IPS-18a (cell line): ENCODE results near the gene TIAM1.

Experiments
- H3K27ac ChIP-seq: one replicate; pipeline ENCODE4 v1.5.1; 2013; ENCODE audit warnings: low read length
- H3K27me3 ChIP-seq: one replicate; pipeline ENCODE4 v1.6.1; 2013; ENCODE audit warnings: mild to moderate bottlenecking, low read length; ENCODE audit not compliant: control insufficient read depth, insufficient read depth
- H3K36me3 ChIP-seq: one replicate; pipeline ENCODE4 v1.6.1; 2013; ENCODE audit warnings: low read depth, low read length; ENCODE audit not compliant: control insufficient read depth
- H3K4me1 ChIP-seq: one replicate; pipeline ENCODE4 v1.6.1; 2013; ENCODE audit warnings: low read depth, low read length; ENCODE audit not compliant: control insufficient read depth
- H3K4me3 ChIP-seq: one replicate; pipeline ENCODE4 v1.5.1; 2013; ENCODE audit warnings: low read length
- H3K9ac ChIP-seq: one replicate; pipeline ENCODE4 v1.6.1; 2013; ENCODE audit warnings: mild to moderate bottlenecking, low read length, moderate library complexity
- H3K9me3 ChIP-seq: one replicate; pipeline ENCODE4 v1.6.1; 2013; ENCODE audit warnings: low read depth, low read length; ENCODE audit not compliant: control insufficient read depth

The TIAM1 gene

DNA sequence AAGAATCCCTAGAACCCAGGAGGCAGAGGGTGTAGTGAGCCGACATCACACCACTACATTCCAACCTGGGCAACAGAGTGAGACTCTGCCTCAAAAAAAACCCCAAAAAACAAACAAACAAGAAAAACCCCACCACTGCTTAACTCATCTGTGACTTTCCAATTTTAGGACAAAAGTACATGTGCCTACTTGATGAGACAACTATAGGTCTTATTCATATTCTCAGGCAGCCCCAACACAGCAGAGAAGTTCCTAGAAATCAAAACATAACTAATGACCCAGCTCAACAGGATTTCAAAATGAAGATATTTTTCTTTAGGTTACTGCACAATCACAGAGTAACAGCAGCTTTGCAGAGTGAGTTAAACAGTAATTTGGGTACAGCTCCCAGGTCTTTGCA is 26.4 kb downstream of the TIAM1 start:
- Histone ChIP-seq H3K9ac (no peak overlapping the region), H3K9me3 (no peaks in the 10 kb centered on the region), H3K27me3 (no peaks in the 10 kb centered on the region), H3K4me3 (no peak overlapping the region), H3K4me1 (no peaks in the 10 kb centered on the region), H3K36me3 (no peaks in the 10 kb centered on the region), H3K27ac (no peak overlapping the region)

DNA sequence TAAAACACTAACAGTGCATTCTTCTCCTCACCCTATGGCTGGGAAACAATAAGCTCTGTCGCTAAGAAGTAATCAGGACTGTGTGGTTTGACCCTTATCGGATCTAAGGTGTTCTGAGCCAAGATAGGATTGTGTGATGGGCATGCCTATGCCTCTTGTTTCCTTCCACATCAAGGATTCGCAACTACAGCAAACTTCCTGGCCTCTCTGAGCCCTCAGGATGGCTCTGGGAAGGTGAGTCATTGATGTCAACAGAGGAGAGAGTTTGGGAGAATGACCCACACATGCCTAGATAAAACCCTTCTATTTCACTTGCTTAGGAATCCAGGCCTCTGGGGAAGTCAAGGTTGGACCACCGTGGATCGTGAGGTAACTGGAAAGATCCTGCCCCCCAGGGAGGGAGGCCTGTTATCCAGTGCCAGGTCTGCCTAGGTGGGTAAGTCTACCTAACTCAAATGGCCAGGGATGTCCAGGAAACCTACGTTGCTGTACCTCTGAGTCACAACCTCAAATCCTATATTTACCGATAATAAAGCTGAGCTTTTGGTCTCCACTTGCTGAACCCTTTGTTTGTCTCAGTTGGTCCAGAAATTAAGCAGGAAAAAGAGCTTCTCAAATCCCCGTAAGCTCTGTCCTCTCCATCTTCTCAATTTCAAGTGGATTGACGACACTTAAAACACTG is 27.4 kb downstream of the TIAM1 start:
- Histone ChIP-seq H3K9ac (no peak overlapping the region), H3K4me1 (no peaks in the 10 kb centered on the region), H3K27ac (no peak overlapping the region), H3K4me3 (no peak overlapping the region), H3K27me3 (no peaks in the 10 kb centered on the region), H3K9me3 (no peaks in the 10 kb centered on the region), H3K36me3 (no peaks in the 10 kb centered on the region)

DNA sequence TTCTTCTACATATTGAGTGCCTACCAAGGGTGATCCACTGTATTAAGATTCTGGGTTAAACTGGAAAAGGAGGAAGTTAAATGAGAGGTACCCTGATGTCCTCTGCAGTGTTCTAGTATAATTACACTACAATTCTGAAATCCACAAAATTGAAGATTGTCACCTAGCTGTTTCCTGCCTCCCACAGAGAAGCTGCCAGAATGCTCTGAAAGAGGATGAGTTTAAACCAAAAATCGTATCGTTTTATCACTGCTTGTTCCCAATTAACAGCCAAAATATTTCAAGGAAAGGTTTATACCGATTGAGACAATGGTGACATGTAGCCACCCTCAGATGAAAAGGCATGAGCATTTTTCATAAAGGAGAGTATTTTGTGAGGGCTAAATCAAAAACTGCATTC is 28.0 kb downstream of the TIAM1 start:
- Histone ChIP-seq H3K27me3 (no peaks in the 10 kb centered on the region), H3K4me1 (peaks cover 4% of the 10 kb centered on the region), H3K9me3 (no peaks in the 10 kb centered on the region), H3K9ac (no peak overlapping the region), H3K36me3 (no peaks in the 10 kb centered on the region), H3K27ac (no peak overlapping the region), H3K4me3 (no peak overlapping the region)

DNA sequence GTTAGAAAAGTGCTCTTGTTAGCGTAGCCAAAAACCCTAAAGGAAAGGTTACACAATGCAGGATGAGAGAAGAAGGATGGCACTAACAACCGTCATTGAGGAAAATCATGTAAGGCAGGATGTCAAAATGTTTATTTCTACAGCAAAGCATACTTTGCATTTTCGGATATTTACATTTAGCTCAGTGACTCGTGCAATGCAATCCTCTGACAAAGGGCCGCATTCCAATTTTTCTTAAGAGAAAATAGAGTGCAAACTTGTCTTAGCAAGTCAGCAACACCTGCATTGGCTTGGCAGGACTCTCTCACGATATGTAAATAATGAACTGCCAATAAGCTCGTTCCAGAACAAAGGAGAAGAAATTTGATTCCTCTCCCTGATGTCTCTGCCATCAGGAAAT is 33.3 kb downstream of the TIAM1 start:
- no peak overlapping the region for H3K27ac ChIP-seq
- H3K9ac ChIP-seq, result no peak overlapping the region

DNA sequence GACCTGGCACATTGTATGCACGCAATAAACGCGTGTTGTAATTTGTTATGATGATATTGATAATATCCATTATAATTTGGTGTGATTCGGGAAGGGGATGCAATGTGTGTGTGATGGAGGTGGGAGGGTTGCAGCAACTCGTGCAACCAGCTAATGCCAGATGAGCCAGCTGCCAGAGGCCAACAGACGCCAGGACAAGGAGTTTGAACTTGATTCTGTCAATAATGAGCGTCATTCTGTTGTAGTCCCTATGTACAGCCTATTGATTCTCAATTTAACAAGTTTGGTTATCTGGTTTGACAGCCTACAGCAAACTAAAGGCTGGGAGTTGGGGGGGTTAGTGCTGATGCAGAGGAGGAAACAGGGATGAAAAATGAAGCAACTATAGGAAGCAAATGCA is 35.5 kb downstream of the TIAM1 start:
- Histone ChIP-seq H3K4me1 (peaks cover 16% of the 10 kb centered on the region), H3K9me3 (no peaks in the 10 kb centered on the region), H3K9ac (no peak overlapping the region), H3K36me3 (no peaks in the 10 kb centered on the region), H3K4me3 (no peak overlapping the region), H3K27ac (no peak overlapping the region), H3K27me3 (no peaks in the 10 kb centered on the region)

More for the DNA sequence above, 33.3 kb downstream of the TIAM1 start:
- H3K27me3 ChIP-seq, result no peaks in the 10 kb centered on the region
- H3K4me3 ChIP-seq, result no peak overlapping the region
- H3K36me3 ChIP-seq, result no peaks in the 10 kb centered on the region
- no peaks in the 10 kb centered on the region for H3K9me3 ChIP-seq
- H3K4me1 ChIP-seq, result peaks cover 16% of the 10 kb centered on the region

DNA sequence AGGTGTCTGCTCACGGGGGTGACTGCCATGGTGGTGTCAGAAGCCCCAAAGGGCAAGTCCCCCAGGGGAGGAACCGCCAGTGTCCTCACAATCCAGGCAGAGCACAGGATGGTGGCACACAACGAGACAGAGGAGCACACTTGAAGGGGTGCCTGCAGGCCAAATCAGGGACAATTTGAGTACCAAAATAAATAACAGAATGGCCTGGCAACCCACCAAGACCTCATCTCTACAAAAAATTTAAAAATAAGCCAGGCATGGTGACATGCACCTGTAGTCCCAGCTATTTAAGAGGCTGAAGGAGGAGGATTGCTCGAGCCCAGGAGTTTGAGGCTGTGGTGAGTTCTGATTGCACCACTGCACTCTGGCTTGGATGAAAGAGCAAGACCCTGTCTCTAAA is 38.2 kb downstream of the TIAM1 start:
- Histone ChIP-seq H3K27ac (no peak overlapping the region), H3K9ac (no peak overlapping the region), H3K27me3 (no peaks in the 10 kb centered on the region)

DNA sequence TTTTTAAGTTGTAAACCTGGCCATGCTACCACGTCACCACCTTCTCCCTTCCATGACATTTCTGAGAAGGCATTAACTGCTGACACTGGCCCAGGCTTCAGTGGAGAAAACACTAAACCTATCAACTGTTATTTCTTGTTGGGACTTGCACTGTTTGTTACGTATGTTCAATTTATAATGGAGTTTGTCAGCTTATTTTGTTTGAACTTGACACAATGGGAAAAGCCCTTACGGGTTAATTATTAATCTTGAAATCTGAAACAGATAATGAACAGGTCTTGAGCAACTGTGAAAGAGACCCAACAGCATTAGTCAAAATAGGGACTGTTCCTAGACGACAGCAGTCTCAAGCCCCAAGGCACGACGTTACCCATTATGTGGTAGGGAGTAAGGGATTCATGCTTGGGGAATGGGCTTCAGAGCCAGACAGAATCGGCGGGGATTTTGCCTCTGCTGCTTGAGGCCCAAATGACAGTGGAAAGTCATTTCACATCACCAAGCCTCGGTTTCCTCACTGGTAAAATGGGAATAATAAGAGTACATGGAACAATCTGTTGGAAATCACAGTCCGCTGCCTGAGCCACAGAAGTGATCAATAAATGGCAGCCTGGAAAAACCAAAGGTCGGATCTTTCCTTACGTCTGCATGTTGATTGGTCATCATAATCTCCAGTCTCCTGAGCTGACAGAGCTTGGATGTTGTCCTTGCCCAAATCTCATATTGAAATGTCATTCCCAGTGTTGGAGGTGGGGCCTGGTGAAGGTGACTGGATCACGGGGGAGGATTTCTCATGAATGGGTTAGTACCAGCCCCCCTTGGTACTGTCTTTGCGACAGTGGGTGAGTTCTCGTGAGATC is 44.5 kb downstream of the TIAM1 start:
- no peaks in the 10 kb centered on the region for H3K36me3 ChIP-seq
- H3K9me3 ChIP-seq, result no peaks in the 10 kb centered on the region
- no peaks in the 10 kb centered on the region for H3K27me3 ChIP-seq
- H3K9ac ChIP-seq, result no peak overlapping the region
- H3K27ac ChIP-seq, result no peak overlapping the region
- H3K4me3 ChIP-seq, result no peak overlapping the region
- H3K4me1 ChIP-seq, result no peaks in the 10 kb centered on the region

More for the DNA sequence above, 38.2 kb downstream of the TIAM1 start:
- Histone ChIP-seq H3K4me1 (peaks cover 10% of the 10 kb centered on the region), H3K4me3 (no peak overlapping the region), H3K9me3 (no peaks in the 10 kb centered on the region), H3K36me3 (no peaks in the 10 kb centered on the region)

DNA sequence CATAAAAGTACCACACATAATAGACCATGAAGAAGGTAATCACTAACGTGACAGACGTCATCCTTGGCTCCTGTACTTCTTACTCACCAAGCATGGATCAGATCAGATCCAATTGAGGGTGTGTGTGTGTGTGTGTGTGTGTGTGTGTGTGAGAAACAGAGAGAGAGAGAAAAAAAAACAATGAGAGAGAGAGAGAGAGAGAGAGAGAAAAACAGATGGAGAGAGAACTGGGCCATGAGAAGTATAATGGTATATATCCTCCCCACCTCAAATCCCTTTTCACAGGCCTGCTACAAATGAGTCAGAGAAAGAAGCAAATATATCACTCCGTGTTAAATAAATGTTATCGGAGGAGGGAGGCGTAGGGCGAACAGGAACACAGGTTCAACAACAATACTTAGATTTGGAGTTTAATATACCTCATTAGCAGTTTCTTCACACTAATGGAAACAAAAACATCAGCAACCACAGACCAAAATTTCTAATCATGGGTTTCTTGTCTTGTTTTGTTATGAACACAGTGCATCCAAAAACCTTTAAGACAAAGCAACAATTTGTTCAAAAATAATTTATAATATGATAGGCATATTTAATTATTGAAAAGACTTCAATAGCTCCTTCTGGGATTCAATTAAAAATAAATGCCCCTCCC is 45.3 kb downstream of the TIAM1 start:
- H3K4me3 ChIP-seq, result no peak overlapping the region
- no peaks in the 10 kb centered on the region for H3K9me3 ChIP-seq
- no peaks in the 10 kb centered on the region for H3K27me3 ChIP-seq
- no peak overlapping the region for H3K27ac ChIP-seq
- H3K36me3 ChIP-seq, result no peaks in the 10 kb centered on the region
- no peak overlapping the region for H3K9ac ChIP-seq
- peaks cover 3% of the 10 kb centered on the region for H3K4me1 ChIP-seq

DNA sequence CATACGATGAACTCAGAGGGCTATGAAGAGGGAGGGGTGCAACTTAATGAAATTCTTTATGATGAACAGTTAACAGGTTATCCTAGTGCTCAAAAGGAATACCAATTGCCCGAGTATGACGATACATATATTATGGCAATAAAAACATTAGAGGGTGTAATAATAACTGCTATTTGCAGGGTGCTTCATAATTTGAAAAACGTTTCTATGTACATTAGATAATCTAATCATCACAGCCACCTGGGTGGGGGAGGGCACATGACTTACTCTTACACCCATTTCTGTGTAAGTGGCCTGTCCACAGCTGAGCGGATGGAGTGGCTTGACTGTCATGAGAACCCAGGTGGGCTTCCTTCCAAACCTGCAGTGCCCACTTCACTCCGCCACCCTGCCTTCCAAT is 46.3 kb downstream of the TIAM1 start:
- Histone ChIP-seq H3K36me3 (no peaks in the 10 kb centered on the region), H3K27ac (no peak overlapping the region), H3K4me1 (peaks cover 3% of the 10 kb centered on the region), H3K27me3 (no peaks in the 10 kb centered on the region), H3K9ac (no peak overlapping the region), H3K4me3 (no peak overlapping the region), H3K9me3 (no peaks in the 10 kb centered on the region)

DNA sequence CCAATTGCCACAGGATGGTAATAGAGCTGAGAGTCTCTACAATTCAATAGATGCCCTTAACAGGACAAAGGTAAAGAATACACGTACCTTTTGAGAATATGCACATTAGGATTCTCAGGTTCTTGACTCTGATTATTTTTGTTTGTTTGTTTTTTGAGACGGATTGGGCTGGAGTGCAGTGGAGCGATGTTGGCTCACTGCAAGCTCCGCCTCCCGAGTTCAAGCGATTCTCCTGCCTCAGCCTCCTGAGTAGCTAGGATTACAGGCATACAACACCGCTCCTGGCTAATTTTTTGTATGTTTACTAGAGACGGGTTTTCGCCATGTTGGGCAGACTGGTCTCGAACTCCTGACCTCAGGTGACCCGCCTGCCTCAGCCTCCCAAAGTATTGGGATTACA is 48.4 kb downstream of the TIAM1 start:
- H3K9me3 ChIP-seq, result no peaks in the 10 kb centered on the region
- H3K27me3 ChIP-seq, result no peaks in the 10 kb centered on the region
- no peaks in the 10 kb centered on the region for H3K36me3 ChIP-seq
- no peak overlapping the region for H3K9ac ChIP-seq
- H3K4me3 ChIP-seq, result no peak overlapping the region
- H3K4me1 ChIP-seq, result peaks cover 3% of the 10 kb centered on the region
- no peak overlapping the region for H3K27ac ChIP-seq

DNA sequence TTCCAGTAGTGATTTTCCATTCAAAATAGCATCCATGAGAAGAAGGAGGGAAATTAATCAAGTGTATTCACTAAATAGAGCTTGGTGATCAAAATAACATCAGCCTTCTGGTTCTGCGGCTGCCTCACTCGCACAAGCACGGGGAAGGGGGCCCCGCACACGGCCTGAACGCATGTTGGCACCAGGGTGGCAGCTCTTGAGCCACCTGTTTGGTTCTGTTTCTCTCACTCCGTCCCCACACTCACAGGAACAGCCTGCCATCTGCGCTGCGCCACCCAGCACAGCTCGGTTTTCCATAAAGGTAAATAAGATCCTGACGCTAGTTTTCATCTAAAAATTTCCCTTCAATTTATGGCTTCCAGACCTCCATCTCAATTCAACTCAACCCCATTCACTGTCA is 49.4 kb downstream of the TIAM1 start:
- no peaks in the 10 kb centered on the region for H3K27me3 ChIP-seq
- H3K9me3 ChIP-seq, result no peaks in the 10 kb centered on the region
- no peak overlapping the region for H3K27ac ChIP-seq
- no peak overlapping the region for H3K9ac ChIP-seq
- H3K36me3 ChIP-seq, result no peaks in the 10 kb centered on the region
- H3K4me3 ChIP-seq, result no peak overlapping the region
- H3K4me1 ChIP-seq, result peaks cover 3% of the 10 kb centered on the region
